ENCODE data around the gene SETX.

Gene SETX

GRCh38 chr9:132214027-132214622 lies 140.7 kb downstream of the SETX start:
- POLR2A ChIA-PET = interaction anchor here (0.7 to 1.5 kb wide), 7 partner anchors 12 to 288 kb away, joined by 3 to 12 read pairs (median 3); partner anchors contain the start of gene NTNG2
- TF ChIP-seq ZFHX2 (tag by site-specific recombination; conservative IDR thresholded peaks at IDR 0.05) (peak; percentile 69; the same call in 1 of the 2 replicates), ZNF398 (tag by site-specific recombination; IDR thresholded peaks at IDR 0.05) (peak; percentile 95), BCL11B (tag by site-specific recombination; IDR thresholded peaks at IDR 0.05; ENCODE audit: low read depth) (peak; percentile 25; the same call in 1 of the 2 replicates), ZBTB48 (tag by site-specific recombination; IDR thresholded peaks at IDR 0.05) (peak; percentile 89), ZNF266 (tag by site-specific recombination; IDR thresholded peaks at IDR 0.05; ENCODE audit: low read depth) (no peak), ZNF76 (tag by site-specific recombination; IDR thresholded peaks at IDR 0.05; ENCODE audit: borderline replicate concordance, low read depth) (peak; percentile 47; the same call in 1 of the 2 replicates), ZNF629 (tag by site-specific recombination; IDR thresholded peaks at IDR 0.05) (peak; percentile 99), SP2 (tag by site-specific recombination; IDR thresholded peaks at IDR 0.05) (peak; percentile 70), ZNF513 (tag by site-specific recombination; IDR thresholded peaks at IDR 0.05) (no peak), ZXDB (tag by site-specific recombination; IDR thresholded peaks at IDR 0.05) (peak; percentile 91), ZNF747 (tag by site-specific recombination; IDR thresholded peaks at IDR 0.05) (no peak), PRDM2 (tag by site-specific recombination; IDR thresholded peaks at IDR 0.05; ENCODE audit: borderline replicate concordance) (no peak), OSR2 (tag by site-specific recombination; IDR thresholded peaks at IDR 0.05) (peak; percentile 70; the same call in 1 of the 2 replicates), KLF8 (tag by site-specific recombination; IDR thresholded peaks at IDR 0.05) (peak; percentile 89), FEZF1 (tag by site-specific recombination; IDR thresholded peaks at IDR 0.05) (peak; percentile 57; the same call in 1 of the 2 replicates), GLIS2 (tag by site-specific recombination; IDR thresholded peaks at IDR 0.05) (peak; percentile 100), ZNF645 (tag by site-specific recombination; IDR thresholded peaks at IDR 0.05) (no peak), ZNF560 (tag by site-specific recombination; IDR thresholded peaks at IDR 0.05; ENCODE audit: borderline replicate concordance) (no peak), AEBP2 (tag by site-specific recombination; IDR thresholded peaks at IDR 0.05; ENCODE audit: borderline replicate concordance) (no peak), HIC1 (tag by site-specific recombination; IDR thresholded peaks at IDR 0.05) (peak; percentile 93), ZSCAN4 (tag by site-specific recombination; IDR thresholded peaks at IDR 0.05) (0 out of 2 replicates have a peak, but pooled peaks have one; percentile 48)

More at GRCh38 chr9:132214027-132214622, 140.7 kb downstream of the SETX start:
- H3K4me3 ChIP-seq (ENCODE audit: low read depth, low read length) = peak overlapping the region; percentile 29
- no peaks in the 10 kb centered on the region for H3K36me3 ChIP-seq (ENCODE audit: control insufficient read depth in 2 of 2, insufficient read depth in 1 of 2, low read length in 2 of 2)
- peaks cover 6% of the 10 kb centered on the region; the same call in 1 of the 2 replicates for H3K4me1 ChIP-seq (ENCODE audit: control insufficient read depth, insufficient read depth, low read length)
- no peak overlapping the region for H3K27ac ChIP-seq (ENCODE audit: extremely low read depth, low read depth, low read length)
- H3K9me3 ChIP-seq (ENCODE audit: control insufficient read depth, insufficient read depth, low read depth, low read length) = no peaks in the 10 kb centered on the region
- CTCF ChIA-PET = interaction anchor here (0.6 to 4.2 kb wide), 8 partner anchors 10 to 48 kb away, joined by 3 to 35 read pairs (median 4); no protein-coding TSS in a partner anchor

Measured in HEK293 (cell line).